CD4-positive, alpha-beta memory T cell (primary cell): Measurements from ENCODE around the gene MOB3C. TPM values are rescaled to one million over a fixed set of nuclear protein-coding genes. Genes with fewer than 3 reads are reported as not detected.

Experiments
- CTCF ChIA-PET: fragments of 350-600 bp; sonication (Branson Sonifier 250); formaldehyde crosslinking; loops from one replicate; lab custom pipeline; 2021; ENCODE audit warnings: inconsistent platforms; ENCODE audit not compliant: partially characterized antibody; lab: Charles Lee
- POLR2A ChIA-PET: fragments of 350-600 bp; sonication (Branson Sonifier 250); formaldehyde crosslinking; loops from one replicate; lab custom pipeline; 2021; ENCODE audit not compliant: partially characterized antibody; lab: Charles Lee
- DNase-seq, 5 donors: peaks; one replicate each; pipeline versions ENCODE4 v3.0.0 to v3.0.0-alpha.2; 2020 to 2022; ENCODE audit warnings: mixed read lengths in 1 of 5
- H3K27ac ChIP-seq: one replicate; pipeline ENCODE4 v1.7.0; 2013; ENCODE audit warnings: low read depth, low read length
- H3K27me3 ChIP-seq: 2 replicates; pipeline ENCODE4 v1.7.0; 2013; ENCODE audit warnings: mild to moderate bottlenecking, low read length, moderate library complexity; ENCODE audit not compliant: insufficient read depth
- H3K36me3 ChIP-seq: 2 replicates; pipeline ENCODE4 v1.7.0; 2013; ENCODE audit warnings: mild to moderate bottlenecking, low read length, moderate library complexity; ENCODE audit not compliant: insufficient read depth
- H3K4me1 ChIP-seq: 2 replicates; pipeline ENCODE4 v1.7.0; 2013; ENCODE audit warnings: mild to moderate bottlenecking, low read length, moderate library complexity; ENCODE audit not compliant: insufficient read depth
- H3K4me3 ChIP-seq, 2 donors: one replicate each; pipeline ENCODE4 v1.7.0; 2013; ENCODE audit warnings: low read length in 2 of 2, mild to moderate bottlenecking in 1 of 2
- H3K9me3 ChIP-seq, 2 donors: one replicate each; pipeline ENCODE4 v1.7.0; 2013; ENCODE audit warnings: low read length in 2 of 2, control low read depth in 1 of 2; ENCODE audit not compliant: control insufficient read depth in 1 of 2
- H3K27ac Mint-ChIP-seq, 7 donors: one replicate each; pipeline ENCODE4 v1.8.0; 2020 to 2021; ENCODE audit warnings: mixed read lengths in 7 of 7, mild to moderate bottlenecking in 6 of 7, inconsistent platforms in 3 of 7, moderate library complexity in 3 of 7
- H3K27me3 Mint-ChIP-seq, 2 donors: one replicate each; pipeline ENCODE4 v1.8.0; 2020 to 2021; ENCODE audit warnings: mixed read lengths in 2 of 2
- H3K36me3 Mint-ChIP-seq, 2 donors: one replicate each; pipeline ENCODE4 v1.8.0; 2020 to 2021; ENCODE audit warnings: mixed read lengths in 2 of 2, inconsistent platforms in 1 of 2, mild to moderate bottlenecking in 1 of 2
- H3K4me1 Mint-ChIP-seq, 4 donors: one replicate each; pipeline ENCODE4 v1.8.0; 2020 to 2021; ENCODE audit warnings: mixed read lengths in 4 of 4, mild to moderate bottlenecking in 1 of 4
- H3K4me3 Mint-ChIP-seq, 8 donors: one replicate each; pipeline ENCODE4 v1.8.0; 2020 to 2021; ENCODE audit warnings: mixed read lengths in 8 of 8, mild to moderate bottlenecking in 7 of 8, moderate library complexity in 6 of 8, inconsistent platforms in 3 of 8
- H3K9me3 Mint-ChIP-seq, 8 donors: one replicate each; pipeline ENCODE4 v1.8.0; 2020 to 2021; ENCODE audit warnings: mixed read lengths in 8 of 8, mild to moderate bottlenecking in 5 of 8, inconsistent platforms in 3 of 8, moderate library complexity in 1 of 8
- intact Hi-C: fragments of 100-400 bp; cut with micrococcal nuclease; formaldehyde crosslinking; loops from one replicate; pipeline ENCODE4 v1.15.1; 2023
- polyA plus RNA-seq, 2 donors: library from polyadenylated mRNA; unstranded; fragments of 300-500 nt; fragmentation: Illumina TruSeq; gene quantifications; one replicate each; pipeline ENCODE4 v1.2.3, GENCODE V29; 2021
- total RNA-seq, 2 experiments: library from RNA; stranded (reverse); gene quantifications; one replicate each; pipeline ENCODE4 v1.2.3, GENCODE V29; 2021

The MOB3C gene
- total and polyA plus RNA-seq, 4 experiments from 2014 or later: 9.8 to 29.5 (median 23.5) TPM

DNA sequence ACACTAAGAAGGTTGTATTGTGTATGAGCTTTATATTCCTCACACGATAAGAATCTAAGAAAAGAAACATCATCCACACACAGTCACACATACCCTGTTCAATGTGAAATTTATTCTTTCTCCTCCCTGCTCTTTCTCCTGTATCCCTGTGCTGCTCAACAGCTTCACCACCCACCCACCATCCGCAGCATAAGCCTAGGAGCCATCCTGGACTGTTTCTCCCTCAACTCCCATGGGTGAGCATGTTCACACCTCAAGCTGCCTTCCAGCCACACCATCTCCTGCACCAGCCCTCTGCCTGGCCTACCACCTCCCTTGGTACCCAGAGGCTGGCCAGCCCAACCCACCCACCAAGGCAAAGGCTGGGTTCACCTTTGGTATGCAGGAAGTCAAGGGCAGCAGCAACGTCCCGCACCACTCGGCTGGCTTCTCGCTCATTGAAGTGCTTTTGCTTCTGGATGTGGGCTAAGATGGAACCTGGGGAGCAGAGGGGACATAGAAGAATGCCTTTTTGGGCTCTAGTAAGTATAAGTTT, 44.9 kb downstream of the MOB3C start:
- H3K4me3 Mint-ChIP-seq: no peak overlapping the region
- ChIA-PET POLR2A (no interaction called here), CTCF (interaction anchor here (1.5 kb wide), 1 partner anchor 107 kb away, joined by 3 read pairs; no protein-coding TSS in a partner anchor)
- H3K4me1 Mint-ChIP-seq: peaks cover 0 to 2% (median 0%) of the 10 kb centered on the region in 4 donors
- intact Hi-C loops: no loop called here
- Histone ChIP-seq H3K27me3 (no peaks in the 10 kb centered on the region), H3K4me1 (no peaks in the 10 kb centered on the region), H3K4me3 (no peak overlapping the region), H3K36me3 (peaks cover 19% of the 10 kb centered on the region), H3K9me3 (no peaks in the 10 kb centered on the region), H3K27ac (no peak overlapping the region)
- H3K27ac Mint-ChIP-seq: no peak overlapping the region
- no peaks in the 10 kb centered on the region for H3K27me3 Mint-ChIP-seq
- no peak for DNase-seq
- no peaks in the 10 kb centered on the region for H3K9me3 Mint-ChIP-seq
- H3K36me3 Mint-ChIP-seq: peaks cover 30 to 55% of the 10 kb centered on the region in 2 donors

DNA sequence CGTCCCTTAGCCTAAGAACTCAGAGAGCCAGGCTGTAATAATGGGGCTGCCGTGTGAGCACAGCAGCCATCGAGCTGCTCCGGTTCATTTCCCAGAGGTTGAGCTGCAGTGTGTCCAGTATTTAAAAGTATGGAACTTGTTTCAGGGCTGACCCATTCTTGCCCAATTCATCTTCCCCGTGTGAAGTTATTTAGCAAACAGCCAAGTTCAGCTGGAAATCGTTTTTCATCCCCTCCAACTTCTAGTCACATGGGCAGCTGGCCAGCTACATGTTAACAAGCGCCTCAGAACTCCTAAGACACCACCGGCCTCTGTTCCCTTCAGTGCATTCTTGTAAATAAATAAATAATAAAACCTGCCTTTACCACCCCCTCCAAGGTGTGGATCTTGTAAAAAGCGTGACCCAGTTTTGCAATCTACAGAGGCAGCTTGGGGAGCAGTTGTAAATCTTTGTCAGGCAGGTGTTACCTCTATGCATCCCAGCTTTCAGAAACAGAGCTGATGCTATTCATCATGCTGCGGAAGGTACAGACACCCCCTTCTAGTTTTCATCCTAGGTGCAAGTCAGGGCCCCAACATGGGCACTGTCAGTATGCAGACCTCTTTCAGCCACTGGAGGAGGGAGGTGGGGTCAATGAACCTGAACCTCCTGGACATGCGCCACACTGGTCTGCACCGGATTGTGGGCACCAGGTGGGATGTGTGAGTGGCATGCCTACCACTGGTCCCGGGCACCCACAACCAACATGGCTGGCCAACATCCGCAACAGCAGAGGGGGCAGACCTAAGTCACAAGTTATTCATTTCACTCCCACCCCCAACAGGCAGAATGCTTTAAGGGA, 46.5 kb downstream of the MOB3C start:
- H3K36me3 Mint-ChIP-seq: peaks cover 23 to 52% of the 10 kb centered on the region in 2 donors
- intact Hi-C loops: no loop called here
- no peak for DNase-seq
- Histone ChIP-seq H3K36me3 (peaks cover 13% of the 10 kb centered on the region), H3K9me3 (no peaks in the 10 kb centered on the region), H3K4me3 (no peak overlapping the region), H3K27ac (no peak overlapping the region), H3K4me1 (no peaks in the 10 kb centered on the region), H3K27me3 (no peaks in the 10 kb centered on the region)
- CTCF ChIA-PET: no interaction called here
- H3K27ac Mint-ChIP-seq: peak overlapping the region in 1 of 7 donors; percentile 63
- no peaks in the 10 kb centered on the region for H3K27me3 Mint-ChIP-seq
- POLR2A ChIA-PET: no interaction called here
- no peaks in the 10 kb centered on the region for H3K9me3 Mint-ChIP-seq
- no peak overlapping the region for H3K4me3 Mint-ChIP-seq
- peaks cover 0 to 2% (median 0%) of the 10 kb centered on the region in 4 donors for H3K4me1 Mint-ChIP-seq

DNA sequence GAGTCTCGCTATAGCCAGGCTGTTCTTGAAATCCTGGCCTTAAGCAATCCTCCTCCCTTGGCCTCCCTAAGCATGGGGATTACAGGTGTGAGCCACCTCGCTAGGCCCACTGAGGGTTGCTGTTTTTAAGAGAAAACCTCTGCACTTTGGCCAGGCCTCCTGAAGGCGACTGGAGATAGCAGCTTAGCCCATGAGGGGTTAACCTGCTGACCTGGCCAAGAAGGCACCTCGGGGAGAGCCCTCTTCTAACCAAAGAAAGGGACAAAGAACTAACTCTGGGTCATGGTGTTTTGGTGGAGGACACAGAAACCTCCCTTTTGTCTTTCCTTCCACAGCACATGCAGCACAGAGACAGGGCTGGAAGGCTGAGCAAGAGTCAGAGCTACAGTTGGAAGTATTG, 47.5 kb downstream of the MOB3C start:
- CTCF ChIA-PET: interaction anchor here (0.7 kb wide), 1 partner anchor 10 kb away, joined by 3 read pairs; no protein-coding TSS in a partner anchor
- Histone ChIP-seq H3K4me1 (no peaks in the 10 kb centered on the region), H3K4me3 (no peak overlapping the region), H3K27me3 (no peaks in the 10 kb centered on the region), H3K27ac (no peak overlapping the region), H3K9me3 (no peaks in the 10 kb centered on the region), H3K36me3 (peaks cover 10% of the 10 kb centered on the region)
- H3K9me3 Mint-ChIP-seq: no peaks in the 10 kb centered on the region
- H3K36me3 Mint-ChIP-seq: peaks cover 20 to 52% of the 10 kb centered on the region in 2 donors
- intact Hi-C loops: no loop called here
- POLR2A ChIA-PET: no interaction called here
- DNase-seq: no peak
- peak overlapping the region in 1 of 7 donors; percentile 63 for H3K27ac Mint-ChIP-seq
- no peaks in the 10 kb centered on the region for H3K27me3 Mint-ChIP-seq
- H3K4me3 Mint-ChIP-seq: no peak overlapping the region
- H3K4me1 Mint-ChIP-seq: peaks cover 0 to 2% (median 0%) of the 10 kb centered on the region in 4 donors

DNA sequence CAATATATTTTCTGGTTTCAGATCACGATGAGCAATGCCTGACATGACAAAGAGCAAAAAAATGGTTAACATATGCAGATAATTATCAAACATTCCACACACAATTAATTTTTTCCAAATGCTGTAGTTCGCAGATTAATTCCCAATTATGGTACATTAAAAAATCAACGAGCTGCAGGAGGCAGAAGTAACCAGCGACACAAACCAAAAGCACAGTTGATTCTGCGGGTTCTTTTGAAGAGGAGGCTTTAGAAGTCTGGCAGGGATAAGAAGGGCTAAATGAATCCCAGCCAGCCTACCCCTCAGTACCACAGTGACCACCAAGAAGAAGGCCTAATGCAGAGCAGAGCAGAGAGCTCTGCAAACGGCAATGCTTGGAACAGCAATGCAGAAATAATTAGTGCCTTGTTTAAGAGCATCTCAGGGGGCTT, 48.1 kb downstream of the MOB3C start:
- peaks cover 0 to 2% (median 0%) of the 10 kb centered on the region in 4 donors for H3K4me1 Mint-ChIP-seq
- Histone ChIP-seq H3K9me3 (no peaks in the 10 kb centered on the region), H3K36me3 (peaks cover 7% of the 10 kb centered on the region), H3K4me3 (no peak overlapping the region), H3K27ac (no peak overlapping the region), H3K4me1 (no peaks in the 10 kb centered on the region), H3K27me3 (no peaks in the 10 kb centered on the region)
- ChIA-PET POLR2A (no interaction called here), CTCF (no interaction called here)
- H3K27me3 Mint-ChIP-seq: no peaks in the 10 kb centered on the region
- intact Hi-C loops: no loop called here
- H3K36me3 Mint-ChIP-seq: peaks cover 17 to 55% of the 10 kb centered on the region in 2 donors
- DNase-seq: no peak
- H3K27ac Mint-ChIP-seq: no peak overlapping the region
- no peak overlapping the region for H3K4me3 Mint-ChIP-seq
- H3K9me3 Mint-ChIP-seq: no peaks in the 10 kb centered on the region

DNA sequence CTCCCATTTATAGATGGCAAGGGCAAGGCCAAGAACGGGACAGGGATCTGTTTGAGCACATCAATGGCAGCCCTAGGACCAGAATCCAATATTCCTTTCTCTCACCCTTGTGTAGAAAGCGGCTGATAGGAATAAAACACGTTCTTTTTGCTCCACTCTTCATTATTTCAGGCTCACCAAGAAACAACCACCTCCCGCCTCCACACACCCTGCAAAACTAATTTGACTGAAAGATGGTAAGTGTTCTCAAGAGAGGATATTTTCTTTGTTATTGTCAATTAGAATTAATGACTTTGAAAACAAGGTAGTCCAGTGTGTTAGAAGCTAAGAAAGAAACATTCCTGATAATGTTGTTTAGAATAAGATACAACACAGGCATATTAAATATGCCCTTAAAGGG, 53.3 kb downstream of the MOB3C start:
- no peak overlapping the region for H3K4me3 Mint-ChIP-seq

DNA sequence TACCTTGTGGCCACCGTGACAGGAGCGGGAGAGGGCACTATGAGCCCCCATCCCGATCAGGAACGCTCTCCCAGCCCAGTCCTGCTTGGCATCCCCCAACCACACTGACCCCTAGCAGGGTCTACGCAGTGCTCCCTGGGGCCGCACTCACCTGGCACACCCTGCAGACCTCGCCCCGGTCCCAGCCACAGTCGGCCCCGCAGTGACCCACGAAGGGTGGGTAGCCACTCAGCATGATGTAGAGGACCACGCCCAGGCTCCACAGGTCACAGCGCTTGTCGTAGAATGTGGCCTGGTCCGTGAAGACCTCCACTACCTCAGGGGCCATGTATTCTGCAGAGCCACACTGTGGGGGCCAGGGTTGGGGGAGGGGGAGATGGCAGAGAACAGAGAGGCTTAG, 54.1 kb downstream of the MOB3C start:
- H3K27me3 Mint-ChIP-seq: no peaks in the 10 kb centered on the region
- POLR2A ChIA-PET: no interaction called here

More for the DNA sequence above, 53.3 kb downstream of the MOB3C start:
- no peaks in the 10 kb centered on the region for H3K9me3 ChIP-seq
- DNase-seq: no peak
- no peaks in the 10 kb centered on the region for H3K27me3 ChIP-seq
- H3K9me3 Mint-ChIP-seq: no peaks in the 10 kb centered on the region
- peak overlapping the region in 3 of 7 donors; percentile 3 to 67 (median 52) for H3K27ac Mint-ChIP-seq
- POLR2A ChIA-PET: no interaction called here
- intact Hi-C loops: no loop called here
- no peak overlapping the region for H3K27ac ChIP-seq
- no peaks in the 10 kb centered on the region for H3K4me1 Mint-ChIP-seq
- no peak overlapping the region for H3K4me3 ChIP-seq
- CTCF ChIA-PET: interaction anchor here (1.1 kb wide), 2 partner anchors 15 to 16 kb away, joined by 3 to 4 read pairs; no protein-coding TSS in a partner anchor
- H3K27me3 Mint-ChIP-seq: no peaks in the 10 kb centered on the region
- H3K36me3 ChIP-seq: peaks cover 15% of the 10 kb centered on the region
- no peaks in the 10 kb centered on the region for H3K4me1 ChIP-seq
- peaks cover 33 to 74% of the 10 kb centered on the region in 2 donors for H3K36me3 Mint-ChIP-seq

DNA sequence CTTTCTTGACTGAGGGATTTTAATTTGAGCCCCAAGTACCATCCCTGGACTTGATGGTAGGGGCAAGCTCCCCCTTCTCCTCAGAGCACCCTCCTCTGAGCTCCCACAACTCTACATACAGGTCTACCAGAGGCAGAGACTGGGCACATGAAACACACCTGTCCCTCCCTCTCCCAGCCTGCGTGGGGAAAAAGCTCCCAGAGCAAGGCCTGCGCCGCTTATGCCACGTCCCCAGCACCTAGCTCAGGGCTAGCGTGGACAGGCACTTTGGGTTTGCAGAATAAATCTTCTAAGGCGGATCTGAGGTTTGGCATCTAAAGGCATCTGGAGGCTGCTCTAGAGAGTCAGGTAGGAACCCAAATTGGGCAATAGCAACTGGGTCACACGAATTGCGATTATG, 57.6 kb downstream of the MOB3C start:
- peaks cover 22 to 48% of the 10 kb centered on the region in 2 donors for H3K36me3 Mint-ChIP-seq
- ChIA-PET CTCF (no interaction called here), POLR2A (no interaction called here)
- H3K9me3 ChIP-seq: no peaks in the 10 kb centered on the region
- H3K4me1 Mint-ChIP-seq: no peaks in the 10 kb centered on the region
- DNase-seq: no peak
- peaks cover 9% of the 10 kb centered on the region for H3K36me3 ChIP-seq
- H3K4me3 Mint-ChIP-seq: no peak overlapping the region
- H3K9me3 Mint-ChIP-seq: peaks cover 0 to 2% (median 0%) of the 10 kb centered on the region in 8 donors
- intact Hi-C loops: no loop called here
- no peaks in the 10 kb centered on the region for H3K4me1 ChIP-seq
- peak overlapping the region in 1 of 7 donors; percentile 48 for H3K27ac Mint-ChIP-seq
- H3K4me3 ChIP-seq: no peak overlapping the region
- no peaks in the 10 kb centered on the region for H3K27me3 ChIP-seq
- H3K27ac ChIP-seq: no peak overlapping the region
- H3K27me3 Mint-ChIP-seq: no peaks in the 10 kb centered on the region

More for the DNA sequence above, 54.1 kb downstream of the MOB3C start:
- Mint-ChIP-seq H3K27ac (no peak overlapping the region), H3K4me3 (no peak overlapping the region), H3K36me3 (peaks cover 33 to 74% of the 10 kb centered on the region in 2 donors), H3K9me3 (no peaks in the 10 kb centered on the region), H3K4me1 (no peaks in the 10 kb centered on the region)
- no peaks in the 10 kb centered on the region for H3K4me1 ChIP-seq
- DNase-seq: no peak
- H3K9me3 ChIP-seq: no peaks in the 10 kb centered on the region
- H3K4me3 ChIP-seq: no peak overlapping the region
- H3K27me3 ChIP-seq: no peaks in the 10 kb centered on the region
- no peak overlapping the region for H3K27ac ChIP-seq
- intact Hi-C loops: no loop called here
- H3K36me3 ChIP-seq: peaks cover 9% of the 10 kb centered on the region
- CTCF ChIA-PET: interaction anchor here (1.1 kb wide), 3 partner anchors 14 to 16 kb away, joined by 3 to 4 read pairs (median 3); no protein-coding TSS in a partner anchor
